ENCODE data around the gene FZD8. TPM values are rescaled to one million over a fixed set of nuclear protein-coding genes. Genes with fewer than 3 reads are reported as not detected.

FZD8 gene
- total RNA-seq, 1 donor from 2014 or later, result 0.41 TPM

DNA sequence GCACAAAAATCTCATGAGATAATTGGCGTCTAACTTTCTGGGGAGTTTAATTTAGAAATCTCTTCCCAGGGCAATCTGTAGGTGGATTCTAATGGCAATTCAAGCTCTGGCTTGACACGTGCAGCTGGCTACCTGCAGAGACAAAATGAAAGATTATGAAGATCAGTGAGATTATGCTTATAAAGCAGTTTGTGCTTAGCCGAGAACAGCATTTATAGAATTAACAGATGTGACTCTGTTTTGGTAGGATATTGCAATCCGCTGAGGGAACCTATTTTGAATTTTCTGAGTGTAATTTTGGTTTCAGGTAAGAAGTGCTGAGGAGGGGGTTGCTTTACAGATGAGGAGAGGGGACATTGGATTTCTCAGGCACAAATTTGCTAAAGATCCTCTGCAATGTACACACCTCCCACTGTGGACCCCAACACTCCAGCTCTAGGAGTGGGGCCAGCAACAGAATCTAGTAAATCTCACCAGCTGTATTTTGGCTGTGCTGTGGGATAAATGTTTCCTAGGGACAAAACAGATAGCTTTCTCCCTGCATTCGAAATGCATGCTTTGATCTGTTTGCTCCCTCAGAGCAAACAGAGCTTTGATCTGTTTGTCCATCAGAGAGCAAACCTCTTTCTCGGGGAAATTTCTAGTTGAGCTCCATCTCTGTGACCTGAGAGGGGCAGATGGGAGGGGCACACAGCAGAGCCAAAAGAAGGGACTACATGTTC is 29.6 kb downstream of the FZD8 start:
- Mint-ChIP-seq H3K27me3 (ENCODE audit: insufficient read depth) (peaks cover 15% of the 10 kb centered on the region), H3K4me3 (no peak overlapping the region), H3K4me1 (ENCODE audit: low read depth) (peaks cover 1% of the 10 kb centered on the region), H3K9me3 (peaks cover 4% of the 10 kb centered on the region), H3K36me3 (ENCODE audit: low read depth) (no peaks in the 10 kb centered on the region), H3K27ac (no peak overlapping the region)
- intact Hi-C loops (cut with micrococcal nuclease), result no loop called here
- no peak for DNase-seq (ENCODE audit: low spot score)

DNA sequence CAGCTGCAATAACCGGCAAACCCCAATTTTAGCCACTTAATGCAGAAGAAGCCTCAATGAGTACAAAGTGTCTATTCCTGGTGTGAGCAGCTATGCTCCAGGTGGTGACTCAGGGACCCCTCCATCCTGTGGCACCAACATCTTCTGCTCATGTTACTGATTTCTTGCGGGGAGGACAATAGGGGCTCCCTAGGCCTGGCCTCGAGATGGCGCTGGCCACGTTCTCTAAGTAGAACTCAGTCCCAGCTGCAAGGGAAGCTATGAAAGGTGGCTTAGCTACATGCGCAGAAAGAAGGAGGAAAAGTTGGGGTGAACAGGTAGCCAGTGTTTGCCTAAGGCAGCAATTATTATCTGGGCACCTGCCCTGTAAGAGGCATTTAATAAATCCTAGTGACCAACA is 30.3 kb downstream of the FZD8 start:
- intact Hi-C loops (cut with micrococcal nuclease), result no loop called here
- no peak overlapping the region for H3K4me3 Mint-ChIP-seq
- H3K36me3 Mint-ChIP-seq (ENCODE audit: low read depth), result no peaks in the 10 kb centered on the region
- no peak overlapping the region for H3K27ac Mint-ChIP-seq
- H3K9me3 Mint-ChIP-seq, result peaks cover 4% of the 10 kb centered on the region
- H3K27me3 Mint-ChIP-seq (ENCODE audit: insufficient read depth), result peaks cover 21% of the 10 kb centered on the region
- DNase-seq (ENCODE audit: low spot score), result no peak
- H3K4me1 Mint-ChIP-seq (ENCODE audit: low read depth), result peaks cover 7% of the 10 kb centered on the region

DNA sequence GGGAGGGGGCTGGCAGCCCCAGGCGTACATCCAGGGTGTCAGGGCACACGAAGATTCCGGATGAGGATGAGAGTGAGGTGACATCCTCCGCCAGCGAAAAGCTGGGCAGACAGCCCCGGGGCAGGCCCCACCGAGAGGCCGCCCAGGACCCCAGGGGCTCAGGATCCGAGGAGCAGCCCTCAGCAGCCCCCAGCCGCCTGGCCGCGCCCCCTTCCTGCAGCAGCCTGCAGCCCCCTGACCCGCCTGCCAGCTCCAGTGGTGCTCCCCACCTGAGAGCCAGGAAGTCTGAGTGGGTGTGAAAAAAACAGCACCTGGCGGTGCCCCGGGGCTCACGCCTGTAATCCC is 33.8 kb downstream of the FZD8 start:
- Mint-ChIP-seq H3K4me3 (no peak overlapping the region), H3K27ac (no peak overlapping the region), H3K9me3 (peaks cover 4% of the 10 kb centered on the region), H3K4me1 (ENCODE audit: low read depth) (peaks cover 7% of the 10 kb centered on the region), H3K27me3 (ENCODE audit: insufficient read depth) (peaks cover 19% of the 10 kb centered on the region), H3K36me3 (ENCODE audit: low read depth) (no peaks in the 10 kb centered on the region)
- intact Hi-C loops (cut with micrococcal nuclease), result no loop called here
- no peak for DNase-seq (ENCODE audit: low spot score)

DNA sequence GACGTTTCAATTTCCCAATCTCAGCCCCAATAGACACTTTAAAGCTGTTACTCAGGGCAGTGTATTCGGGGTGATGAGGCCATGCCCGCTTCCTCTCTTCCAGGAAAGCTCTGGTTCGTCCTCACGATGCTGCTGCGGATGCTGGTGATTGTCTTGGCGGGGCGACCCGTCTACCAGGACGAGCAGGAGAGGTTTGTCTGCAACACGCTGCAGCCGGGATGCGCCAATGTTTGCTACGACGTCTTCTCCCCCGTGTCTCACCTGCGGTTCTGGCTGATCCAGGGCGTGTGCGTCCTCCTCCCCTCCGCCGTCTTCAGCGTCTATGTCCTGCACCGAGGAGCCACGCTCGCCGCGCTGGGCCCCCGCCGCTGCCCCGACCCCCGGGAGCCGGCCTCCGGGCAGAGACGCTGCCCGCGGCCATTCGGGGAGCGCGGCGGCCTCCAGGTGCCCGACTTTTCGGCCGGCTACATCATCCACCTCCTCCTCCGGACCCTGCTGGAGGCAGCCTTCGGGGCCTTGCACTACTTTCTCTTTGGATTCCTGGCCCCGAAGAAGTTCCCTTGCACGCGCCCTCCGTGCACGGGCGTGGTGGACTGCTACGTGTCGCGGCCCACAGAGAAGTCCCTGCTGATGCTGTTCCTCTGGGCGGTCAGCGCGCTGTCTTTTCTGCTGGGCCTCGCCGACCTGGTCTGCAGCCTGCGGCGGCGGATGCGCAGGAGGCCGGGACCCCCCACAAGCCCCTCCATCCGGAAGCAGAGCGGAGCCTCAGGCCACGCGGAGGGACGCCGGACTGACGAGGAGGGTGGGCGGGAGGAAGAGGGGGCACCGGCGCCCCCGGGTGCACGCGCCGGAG is 34.4 kb downstream of the FZD8 start:
- DNase-seq (ENCODE audit: low spot score), result no peak
- Mint-ChIP-seq H3K36me3 (ENCODE audit: low read depth) (no peaks in the 10 kb centered on the region), H3K4me1 (ENCODE audit: low read depth) (peaks cover 7% of the 10 kb centered on the region), H3K27ac (no peak overlapping the region), H3K9me3 (peaks cover 4% of the 10 kb centered on the region), H3K27me3 (ENCODE audit: insufficient read depth) (peaks cover 19% of the 10 kb centered on the region), H3K4me3 (peak overlapping the region; percentile 79)
- intact Hi-C loops (cut with micrococcal nuclease), result no loop called here

DNA sequence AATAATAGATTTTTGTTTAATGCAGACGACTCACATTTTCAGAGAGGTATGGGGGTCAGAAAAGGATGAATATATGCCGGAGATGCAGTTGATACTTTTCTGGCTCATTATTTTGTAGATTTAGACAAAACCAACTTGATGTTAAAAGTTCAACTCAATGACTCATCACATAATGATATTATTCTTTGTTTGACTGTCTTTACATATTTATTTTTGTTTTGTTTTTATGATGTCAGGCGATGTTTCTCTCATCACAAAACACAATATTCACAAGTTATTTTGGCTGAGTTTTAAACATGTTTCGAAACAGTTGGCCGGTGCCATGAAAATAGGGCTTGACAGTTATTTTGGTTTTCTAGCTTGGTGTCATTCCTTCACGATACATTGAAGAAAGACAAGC is 35.7 kb downstream of the FZD8 start:
- intact Hi-C loops (cut with micrococcal nuclease), result no loop called here
- Mint-ChIP-seq H3K4me3 (no peak overlapping the region), H3K36me3 (ENCODE audit: low read depth) (no peaks in the 10 kb centered on the region), H3K9me3 (peaks cover 4% of the 10 kb centered on the region), H3K4me1 (ENCODE audit: low read depth) (peaks cover 7% of the 10 kb centered on the region), H3K27ac (no peak overlapping the region), H3K27me3 (ENCODE audit: insufficient read depth) (peaks cover 19% of the 10 kb centered on the region)
- no peak for DNase-seq (ENCODE audit: low spot score)

DNA sequence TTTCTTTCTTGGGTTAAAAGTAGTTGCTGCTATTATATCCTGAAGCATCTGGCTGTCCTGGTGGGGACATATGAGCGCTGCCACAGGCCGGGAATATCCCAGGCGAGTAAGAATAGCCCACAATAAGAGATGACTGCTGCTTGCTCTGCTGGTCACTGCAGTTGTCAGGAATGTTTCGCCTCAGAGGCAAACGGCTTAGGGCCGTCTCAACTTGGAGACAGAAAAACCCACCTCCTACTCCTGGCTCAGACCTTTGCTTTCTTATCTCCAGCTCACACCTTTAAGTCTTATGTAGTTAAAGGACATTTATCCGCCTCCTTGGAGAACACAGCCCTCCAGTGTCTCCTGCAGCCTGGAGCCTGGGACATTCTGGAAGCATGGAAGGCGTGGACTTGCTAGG is 36.9 kb downstream of the FZD8 start, which contains the start of gene GJD4:
GJD4 (plus strand) TSS at position 151 of the 400 bp plus-strand sequence; CDS start at position 378, 227 bp downstream.
- peaks cover 7% of the 10 kb centered on the region for H3K4me1 Mint-ChIP-seq (ENCODE audit: low read depth)
- H3K27ac Mint-ChIP-seq, result no peak within 1 kb of the TSS
- intact Hi-C loops (cut with micrococcal nuclease), result no loop called here
- peaks cover 19% of the 10 kb centered on the region for H3K27me3 Mint-ChIP-seq (ENCODE audit: insufficient read depth)
- H3K36me3 Mint-ChIP-seq (ENCODE audit: low read depth), result no peaks in the 10 kb centered on the region
- no peak for DNase-seq (ENCODE audit: low spot score)
- peaks cover 4% of the 10 kb centered on the region for H3K9me3 Mint-ChIP-seq
- H3K4me3 Mint-ChIP-seq, result no peak within 1 kb of the TSS

DNA sequence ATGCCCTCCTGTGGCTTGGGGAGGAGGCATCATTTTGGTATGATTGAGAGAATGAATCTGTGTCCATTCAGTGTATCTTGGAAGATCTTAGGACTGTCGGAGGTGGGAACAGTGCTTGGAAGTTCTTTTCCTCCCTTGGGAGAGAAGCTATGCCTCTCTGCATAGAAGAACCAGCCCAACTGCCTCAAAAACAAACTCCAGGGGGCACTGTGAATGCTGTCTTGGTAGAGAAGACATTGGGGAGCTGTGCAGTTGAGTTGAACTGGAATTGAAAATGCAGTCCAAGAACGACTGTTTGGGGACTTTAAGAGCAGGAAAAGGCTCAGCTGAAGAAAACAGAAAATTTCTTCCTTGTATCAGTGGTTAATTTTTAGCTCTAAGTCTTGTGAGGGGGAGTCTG is 41.9 kb downstream of the FZD8 start:
- no peak overlapping the region for H3K4me3 Mint-ChIP-seq
- no peaks in the 10 kb centered on the region for H3K9me3 Mint-ChIP-seq
- no peak overlapping the region for H3K27ac Mint-ChIP-seq
- no peaks in the 10 kb centered on the region for H3K36me3 Mint-ChIP-seq (ENCODE audit: low read depth)
- H3K27me3 Mint-ChIP-seq (ENCODE audit: insufficient read depth), result no peaks in the 10 kb centered on the region
- no peak for DNase-seq (ENCODE audit: low spot score)
- intact Hi-C loops (cut with micrococcal nuclease), result no loop called here
- no peaks in the 10 kb centered on the region for H3K4me1 Mint-ChIP-seq (ENCODE audit: low read depth)

DNA sequence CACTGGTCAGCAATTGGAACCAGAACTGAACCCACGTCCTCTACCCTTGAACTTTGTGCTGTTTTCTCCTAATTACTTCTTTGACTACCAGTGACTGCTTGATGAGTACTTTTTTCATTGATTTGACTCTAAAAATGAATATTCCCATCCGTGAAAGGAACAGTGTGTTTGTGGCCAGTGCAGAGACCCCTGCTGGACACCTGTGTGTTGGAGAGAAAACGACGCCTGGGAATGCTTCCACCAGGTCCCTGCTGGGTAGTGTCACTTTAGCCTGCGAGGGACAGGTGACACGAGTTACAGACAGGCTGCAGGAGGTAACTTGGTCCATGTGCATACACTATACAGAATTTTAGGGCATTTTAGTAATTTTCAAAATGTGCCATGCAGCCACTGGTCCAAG is 43.7 kb downstream of the FZD8 start:
- intact Hi-C loops (cut with micrococcal nuclease), result no loop called here
- Mint-ChIP-seq H3K36me3 (ENCODE audit: low read depth) (no peaks in the 10 kb centered on the region), H3K27ac (no peak overlapping the region)

DNA sequence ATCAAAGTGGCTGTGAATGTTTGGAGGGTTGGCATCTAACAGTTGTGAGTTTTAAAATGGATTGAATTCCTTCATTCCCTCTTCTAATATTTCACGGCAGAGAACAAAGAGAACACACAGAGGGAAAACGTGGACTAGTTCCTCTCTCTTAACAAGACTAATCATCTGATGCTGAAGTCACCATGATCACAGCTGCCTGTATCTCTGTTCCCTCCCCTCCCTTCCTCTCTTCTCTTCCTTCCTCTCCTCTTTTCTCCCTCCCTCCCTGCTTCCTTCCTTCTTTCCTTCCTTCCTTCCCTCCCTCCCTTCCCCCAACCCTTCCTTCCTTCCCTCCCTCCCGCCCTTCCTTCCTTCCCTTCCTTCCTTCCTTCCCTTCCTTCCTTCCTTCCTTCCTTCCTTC is 47.0 kb downstream of the FZD8 start:
- no peaks in the 10 kb centered on the region for H3K36me3 Mint-ChIP-seq (ENCODE audit: low read depth)
- H3K27ac Mint-ChIP-seq, result no peak overlapping the region
- H3K4me3 Mint-ChIP-seq, result no peak overlapping the region
- no peaks in the 10 kb centered on the region for H3K27me3 Mint-ChIP-seq (ENCODE audit: insufficient read depth)
- H3K4me1 Mint-ChIP-seq (ENCODE audit: low read depth), result no peaks in the 10 kb centered on the region
- DNase-seq (ENCODE audit: low spot score), result no peak
- intact Hi-C loops (cut with micrococcal nuclease), result no loop called here
- peaks cover 3% of the 10 kb centered on the region for H3K9me3 Mint-ChIP-seq

More for the DNA sequence above, 43.7 kb downstream of the FZD8 start:
- H3K4me1 Mint-ChIP-seq (ENCODE audit: low read depth), result no peaks in the 10 kb centered on the region
- no peaks in the 10 kb centered on the region for H3K27me3 Mint-ChIP-seq (ENCODE audit: insufficient read depth)
- DNase-seq (ENCODE audit: low spot score), result no peak
- no peaks in the 10 kb centered on the region for H3K9me3 Mint-ChIP-seq
- H3K4me3 Mint-ChIP-seq, result no peak overlapping the region

DNA sequence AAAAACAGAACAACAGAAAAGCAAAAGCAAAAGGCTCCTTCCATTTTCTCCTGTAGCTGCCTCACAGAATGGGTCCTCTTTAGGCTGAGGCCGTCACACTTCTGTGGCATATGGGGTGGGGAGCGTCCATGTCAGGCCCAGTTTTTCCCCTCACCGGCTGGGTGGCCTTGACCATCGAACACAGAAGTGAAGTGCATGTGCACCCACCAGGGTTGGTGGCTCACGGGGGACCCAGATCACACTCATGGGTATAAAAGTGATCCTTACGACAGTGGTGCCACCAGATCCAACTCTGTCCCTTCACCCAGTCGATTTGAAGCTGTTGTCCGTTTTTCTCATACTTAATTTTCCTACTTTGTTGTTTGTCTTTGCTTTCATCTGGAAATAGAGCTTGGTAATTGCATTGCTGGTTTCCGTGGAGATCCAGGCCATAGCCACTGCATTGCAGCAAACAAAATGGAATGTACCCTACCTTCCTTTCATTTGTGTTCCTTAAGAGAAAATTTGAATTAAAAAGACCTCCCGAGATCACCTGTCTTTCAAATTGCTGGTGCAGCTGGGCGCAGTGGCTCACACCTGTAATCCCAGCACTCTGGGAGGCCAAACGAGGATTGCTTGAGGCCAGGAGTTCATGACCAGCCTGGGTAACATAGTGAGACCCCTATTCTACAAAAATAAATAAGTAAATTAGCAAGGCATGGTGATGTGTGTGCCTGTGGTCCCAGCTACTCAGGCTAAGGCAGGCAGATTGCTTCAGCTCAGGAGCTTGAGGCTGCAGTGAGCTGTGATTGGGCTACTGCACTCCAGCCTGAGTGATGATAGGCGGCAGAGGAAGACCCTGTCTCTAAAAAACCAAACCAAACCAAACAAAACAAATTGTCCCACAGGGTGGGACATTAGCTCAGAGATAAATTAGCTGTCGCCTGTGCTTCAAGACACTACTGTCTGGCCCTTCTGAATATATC is 47.7 kb downstream of the FZD8 start:
- intact Hi-C loops (cut with micrococcal nuclease), result no loop called here
- no peaks in the 10 kb centered on the region for H3K27me3 Mint-ChIP-seq (ENCODE audit: insufficient read depth)
- no peaks in the 10 kb centered on the region for H3K4me1 Mint-ChIP-seq (ENCODE audit: low read depth)
- no peak overlapping the region for H3K27ac Mint-ChIP-seq
- H3K36me3 Mint-ChIP-seq (ENCODE audit: low read depth), result no peaks in the 10 kb centered on the region
- H3K4me3 Mint-ChIP-seq, result no peak overlapping the region
- H3K9me3 Mint-ChIP-seq, result peaks cover 3% of the 10 kb centered on the region
- DNase-seq (ENCODE audit: low spot score), result no peak

DNA sequence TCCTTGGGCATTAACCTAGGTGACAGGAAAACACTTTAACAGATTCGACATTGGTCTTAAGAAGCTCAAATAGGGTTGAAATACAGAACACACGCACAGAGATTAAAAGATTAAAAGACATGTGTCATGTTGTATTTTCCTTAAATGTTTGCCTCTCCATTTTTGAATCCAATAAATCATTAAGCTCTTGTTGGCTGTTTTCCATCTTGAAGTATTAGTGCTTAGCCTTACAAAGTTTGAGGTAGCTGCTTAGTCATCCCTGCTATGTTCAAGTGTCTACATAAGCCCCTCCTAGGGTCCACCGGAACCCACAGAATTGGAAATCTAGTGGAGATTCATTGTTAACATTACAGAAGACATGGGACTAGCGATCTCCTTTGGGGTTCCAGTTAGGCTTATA is 49.7 kb downstream of the FZD8 start:
- Mint-ChIP-seq H3K4me1 (ENCODE audit: low read depth) (no peaks in the 10 kb centered on the region), H3K36me3 (ENCODE audit: low read depth) (no peaks in the 10 kb centered on the region), H3K4me3 (no peak overlapping the region), H3K27me3 (ENCODE audit: insufficient read depth) (no peaks in the 10 kb centered on the region), H3K9me3 (peaks cover 3% of the 10 kb centered on the region), H3K27ac (no peak overlapping the region)
- no peak for DNase-seq (ENCODE audit: low spot score)
- intact Hi-C loops (cut with micrococcal nuclease), result no loop called here

DNA sequence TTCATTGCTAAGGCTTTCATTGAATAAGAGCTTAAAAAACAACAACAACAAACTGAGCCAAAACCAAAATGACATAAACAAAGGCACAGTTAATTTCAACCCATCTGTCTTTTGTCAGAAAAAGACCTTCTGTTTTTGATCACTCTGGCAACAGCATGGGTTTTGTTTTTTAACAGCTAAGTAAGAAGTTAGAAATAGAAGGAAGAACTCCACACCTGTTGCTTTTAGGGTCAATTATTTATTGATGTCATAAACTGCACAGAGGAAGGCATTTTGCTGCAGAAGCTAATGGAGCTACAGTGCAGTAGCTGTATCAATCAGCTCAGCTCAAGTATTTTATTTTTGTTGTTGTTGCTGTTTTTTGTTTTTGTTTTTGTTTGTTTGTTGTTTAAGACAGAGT is 53.3 kb downstream of the FZD8 start:
- peaks cover 4% of the 10 kb centered on the region for H3K27me3 Mint-ChIP-seq (ENCODE audit: insufficient read depth)
- H3K9me3 Mint-ChIP-seq, result peaks cover 3% of the 10 kb centered on the region
- no peaks in the 10 kb centered on the region for H3K36me3 Mint-ChIP-seq (ENCODE audit: low read depth)
- intact Hi-C loops (cut with micrococcal nuclease), result no loop called here
- no peaks in the 10 kb centered on the region for H3K4me1 Mint-ChIP-seq (ENCODE audit: low read depth)
- no peak for DNase-seq (ENCODE audit: low spot score)
- no peak overlapping the region for H3K27ac Mint-ChIP-seq
- H3K4me3 Mint-ChIP-seq, result no peak overlapping the region
